ENCODE data around the gene ZIC4.

The ZIC4 gene

DNA sequence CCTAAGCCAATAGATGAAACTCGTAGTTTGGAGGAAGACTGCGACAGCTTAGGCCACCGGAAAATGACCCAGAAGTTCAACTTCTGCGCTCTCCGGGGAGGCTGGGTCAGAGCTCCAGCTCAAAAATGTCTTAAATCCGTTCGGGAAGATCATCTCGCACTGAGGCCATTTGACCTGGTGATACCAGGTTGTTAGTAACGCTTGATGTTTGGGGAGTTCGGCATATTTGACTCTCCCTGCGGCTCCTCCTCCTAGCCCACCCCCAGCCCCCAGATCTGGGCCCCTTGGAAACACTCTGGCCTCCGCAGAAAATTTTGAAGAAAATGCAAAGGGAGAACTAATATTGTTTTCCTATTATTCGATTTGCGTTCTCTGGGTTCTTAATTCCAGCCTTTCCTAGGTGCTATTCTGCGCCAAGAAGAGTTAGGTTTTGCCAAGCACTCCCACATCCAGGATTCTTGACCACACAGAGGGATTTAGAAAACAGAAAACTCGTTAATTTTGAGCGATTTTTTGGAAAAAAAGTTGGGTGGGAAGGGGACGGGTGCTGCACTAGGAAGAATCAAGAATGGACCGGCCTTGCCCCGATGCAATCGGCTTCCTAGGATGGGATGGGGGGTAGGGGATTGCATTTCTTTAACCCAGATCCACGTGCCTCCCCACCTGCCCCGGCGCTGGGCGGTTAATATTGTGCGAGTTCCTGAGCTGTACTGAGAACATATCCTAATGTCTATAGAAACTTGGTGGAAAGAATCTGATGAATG is 50.0 kb downstream of the ZIC4 start:
- ChIA-PET POLR2A (ENCODE audit: low non-redundant PET) (no interaction called here), CTCF (interaction anchor here (0.6 kb wide), 1 partner anchor 13 kb away, joined by 3 read pairs; no protein-coding TSS in a partner anchor)
- H3K27ac ChIP-seq = no peak overlapping the region
- no peak for TF ChIP-seq CTCF (conservative IDR thresholded peaks at IDR 0.05; ENCODE audit: low read depth)
- no peak for DNase-seq (ENCODE audit: low spot score)

GRCh38 chr3:147355753-147356090 is 50.6 kb downstream of the ZIC4 start:
- ChIA-PET CTCF (no interaction called here), POLR2A (ENCODE audit: low non-redundant PET) (no interaction called here)
- H3K27ac ChIP-seq = no peak overlapping the region
- no peak for DNase-seq (ENCODE audit: low spot score)
- TF ChIP-seq CTCF (conservative IDR thresholded peaks at IDR 0.05; ENCODE audit: low read depth) = no peak

- DNase-seq (ENCODE audit: low spot score) = no peak
- ChIA-PET CTCF (no interaction called here), POLR2A (ENCODE audit: low non-redundant PET) (interaction anchor here (0.6 kb wide), 1 partner anchor 30 kb away, joined by 3 read pairs; no protein-coding TSS in a partner anchor)
- no peak for TF ChIP-seq CTCF (conservative IDR thresholded peaks at IDR 0.05; ENCODE audit: low read depth)
- H3K27ac ChIP-seq = no peak overlapping the region
Observed at GRCh38 chr3:147355084-147355752, 51.1 kb downstream of the ZIC4 start.

DNA sequence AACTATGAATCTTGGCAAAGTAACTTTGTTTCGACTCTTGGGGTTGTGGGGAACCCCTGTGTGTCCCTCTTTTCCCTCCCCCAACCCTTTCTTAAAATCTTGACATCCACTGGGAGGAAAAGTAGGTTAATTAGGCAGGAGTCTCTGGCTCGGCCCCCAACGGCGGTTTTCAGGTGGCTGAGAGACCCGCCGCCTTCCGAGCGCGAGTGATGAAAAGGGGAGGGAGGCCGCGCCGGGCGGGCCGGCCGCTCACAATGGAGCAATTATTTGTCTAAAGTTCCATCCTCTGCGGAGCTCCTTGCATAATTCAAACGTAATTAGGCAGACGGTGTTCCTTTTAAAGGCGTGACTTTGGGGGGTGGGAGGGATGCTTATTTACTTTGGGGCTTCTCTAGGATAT is 51.7 kb downstream of the ZIC4 start:
- no peak for TF ChIP-seq CTCF (conservative IDR thresholded peaks at IDR 0.05; ENCODE audit: low read depth)
- CTCF ChIA-PET = no interaction called here
- POLR2A ChIA-PET (ENCODE audit: low non-redundant PET) = interaction anchor here (0.6 kb wide), 1 partner anchor 30 kb away, joined by 3 read pairs; no protein-coding TSS in a partner anchor
- no peak overlapping the region for H3K27ac ChIP-seq
- DNase-seq (ENCODE audit: low spot score) = no peak

GRCh38 chr3:147351301-147351700 is 55.0 kb downstream of the ZIC4 start:
- ChIA-PET CTCF (no interaction called here), POLR2A (ENCODE audit: low non-redundant PET) (no interaction called here)
- no peak overlapping the region for H3K27ac ChIP-seq
- no peak for DNase-seq (ENCODE audit: low spot score)
- no peak for TF ChIP-seq CTCF (conservative IDR thresholded peaks at IDR 0.05; ENCODE audit: low read depth)

DNA sequence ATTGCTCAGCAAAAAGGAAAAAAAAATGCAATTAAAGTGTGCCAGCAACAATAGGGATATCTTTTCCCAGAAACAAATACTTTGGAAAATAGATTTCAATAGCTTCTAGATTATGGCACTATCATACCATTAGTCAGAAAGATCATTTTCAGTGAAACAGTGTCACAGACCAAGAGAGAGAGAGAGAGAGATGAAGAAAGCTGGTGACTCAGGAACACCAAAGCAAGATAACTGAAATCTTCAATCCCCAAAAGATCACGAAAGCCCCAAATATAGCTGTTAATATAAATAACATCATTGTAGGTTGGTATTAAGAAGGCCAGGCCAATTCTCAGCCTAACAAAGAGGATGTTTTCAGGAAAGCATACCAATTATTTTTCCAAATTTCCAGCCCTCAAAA is 57.4 kb downstream of the ZIC4 start:
- ChIA-PET CTCF (interaction anchor here (0.6 kb wide), 1 partner anchor 285 kb away, joined by 3 read pairs; no protein-coding TSS in a partner anchor), POLR2A (ENCODE audit: low non-redundant PET) (no interaction called here)
- DNase-seq (ENCODE audit: low spot score) = no peak
- no peak overlapping the region for H3K27ac ChIP-seq
- TF ChIP-seq CTCF (conservative IDR thresholded peaks at IDR 0.05; ENCODE audit: low read depth) = no peak

All from RWPE1 (cell line).